HG03280 (cell line): Measurements from ENCODE around the gene CHMP6.

ENCODE experiments used
- ATAC-seq: cut with Tn5 transposase; IDR thresholded peaks from one replicate; pipeline ENCODE4 v1.9.1; 2021; ENCODE audit warnings: mild to moderate bottlenecking, moderate library complexity; ENCODE audit not compliant: unreplicated experiment

The CHMP6 gene

GRCh38 chr17:80992077-80992947, 671 bp downstream of the CHMP6 start:
- peak; percentile 14 for ATAC-seq

GRCh38 chr17:80992948-80993624, 1.4 kb downstream of the CHMP6 start:
- ATAC-seq, result no peak

- no peak for ATAC-seq
Measured at GRCh38 chr17:80995131-80995530, 3.5 kb downstream of the CHMP6 start.

- no peak for ATAC-seq
Measured at GRCh38 chr17:80996422-80997305, 5.0 kb downstream of the CHMP6 start.

- ATAC-seq, result no peak
Measured at GRCh38 chr17:80997424-80998117, 5.9 kb downstream of the CHMP6 start.

- ATAC-seq, result no peak
Measured at GRCh38 chr17:80998118-80998747, 6.6 kb downstream of the CHMP6 start.

GRCh38 chr17:80998748-80999535, 7.3 kb downstream of the CHMP6 start:
- ATAC-seq, result no peak

- ATAC-seq, result no peak
Measured at GRCh38 chr17:80999536-81000333, 8.1 kb downstream of the CHMP6 start.

GRCh38 chr17:81000334-81000630, 8.6 kb downstream of the CHMP6 start:
- no peak for ATAC-seq

- no peak for ATAC-seq
Measured at GRCh38 chr17:81000631-81001357, 9.2 kb downstream of the CHMP6 start.

GRCh38 chr17:81002013-81002384, 10.4 kb downstream of the CHMP6 start:
- ATAC-seq, result no peak

GRCh38 chr17:81002409-81003361, 11.0 kb downstream of the CHMP6 start:
- no peak for ATAC-seq

- no peak for ATAC-seq
Measured at GRCh38 chr17:81003711-81004475, 12.3 kb downstream of the CHMP6 start.

GRCh38 chr17:81006891-81007290, 15.2 kb downstream of the CHMP6 start:
- no peak for ATAC-seq

GRCh38 chr17:81008140-81008539, 16.5 kb downstream of the CHMP6 start:
- no peak for ATAC-seq

GRCh38 chr17:81009136-81009535, 17.5 kb downstream of the CHMP6 start:
- no peak for ATAC-seq
